SU-DHL-6 (cell line): Measurements from ENCODE around the gene SNRNP48.

ENCODE experiments used
- H2AFZ ChIP-seq: fragments of 200-600 bp; sonication (generic); 2 replicates; pipeline ENCODE4 v1.6.1; 2014; ENCODE audit warnings: low read depth, mild to moderate bottlenecking, moderate library complexity, mixed read lengths, antibody characterized with exemption, low read length; ENCODE audit not compliant: severe bottlenecking
- H3F3A ChIP-seq: fragments of 200-600 bp; shearing (Covaris generic); 2 replicates; pipeline ENCODE4 v1.6.0; 2016; ENCODE audit warnings: antibody characterized with exemption, mild to moderate bottlenecking; ENCODE audit not compliant: insufficient read depth
- H3K27ac ChIP-seq: fragments of 200-600 bp; sonication (generic); 2 replicates; pipeline ENCODE4 v1.5.1; 2016; ENCODE audit warnings: low read depth, mild to moderate bottlenecking, low read length, moderate library complexity, mixed read lengths
- H3K27me3 ChIP-seq: fragments of 200-600 bp; sonication (generic), shearing (Covaris generic); 2 replicates; pipeline ENCODE4 v1.6.0; 2014; ENCODE audit warnings: mild to moderate bottlenecking, low read length
- H3K36me3 ChIP-seq: fragments of 200-600 bp; sonication (generic); 2 replicates; pipeline ENCODE4 v1.6.1; 2014; ENCODE audit warnings: mild to moderate bottlenecking, low read length, mixed read lengths
- H3K4me2 ChIP-seq: fragments of 300-600, 200-600 bp; shearing (Covaris generic), sonication (generic); 2 replicates; pipeline ENCODE4 v1.6.0; 2014; ENCODE audit warnings: low read length, low read depth, mild to moderate bottlenecking; ENCODE audit not compliant: poor library complexity, severe bottlenecking
- H3K4me3 ChIP-seq: fragments of 200-600 bp; sonication (generic); 2 replicates; pipeline ENCODE4 v1.5.1; 2014; ENCODE audit warnings: antibody characterized with exemption, low read length, mild to moderate bottlenecking, mixed read lengths; ENCODE audit not compliant: insufficient read depth, poor library complexity, severe bottlenecking
- H3K79me2 ChIP-seq: fragments of 200-600 bp; sonication (generic); 2 replicates; pipeline ENCODE4 v1.6.1; 2014; ENCODE audit warnings: mild to moderate bottlenecking, low read length, moderate library complexity; ENCODE audit not compliant: insufficient read depth
- H3K9ac ChIP-seq: fragments of 200-600 bp; sonication (generic); 2 replicates; pipeline ENCODE4 v1.7.0; 2014; ENCODE audit warnings: mild to moderate bottlenecking, low read length
- H3K9me2 ChIP-seq: fragments of 200-600 bp; sonication (generic); replicated peaks from 2 replicates; pipeline ENCODE4 v1.6.1; 2014; ENCODE audit warnings: low read length; ENCODE audit not compliant: insufficient read depth
- H3K9me3 ChIP-seq: fragments of 200-600 bp; sonication (generic); 2 replicates; pipeline ENCODE4 v1.6.1; 2014; ENCODE audit warnings: low read length, mixed read lengths; ENCODE audit not compliant: insufficient read depth
- H4K20me1 ChIP-seq: fragments of 200-600 bp; sonication (generic); 2 replicates; pipeline ENCODE4 v1.6.1; 2014; ENCODE audit warnings: low read depth, mild to moderate bottlenecking, antibody characterized with exemption, low read length, moderate library complexity, mixed read lengths
- CTCF ChIP-seq: fragments of 200-600 bp; sonication (generic); IDR thresholded peaks from one replicate; pipeline ENCODE4 v1.5.1; 2017; ENCODE audit warnings: antibody characterized with exemption, mild to moderate bottlenecking, low read length, moderate library complexity; ENCODE audit not compliant: insufficient read depth, poor library complexity, severe bottlenecking
- EZH2phosphoT487 ChIP-seq: fragments of 200-600 bp; sonication (generic), shearing (Covaris generic); conservative IDR thresholded peaks from 2 replicates; pipeline ENCODE4 v1.6.1; 2018; ENCODE audit warnings: mild to moderate bottlenecking, antibody characterized with exemption, low read length, moderate library complexity, mixed read lengths

Gene SNRNP48

GRCh38 chr6:7546383-7546782, 43.6 kb upstream of the SNRNP48 start:
- no peaks in the 10 kb centered on the region for H3K27me3 ChIP-seq
- H3K79me2 ChIP-seq, result no peaks in the 10 kb centered on the region

DNA sequence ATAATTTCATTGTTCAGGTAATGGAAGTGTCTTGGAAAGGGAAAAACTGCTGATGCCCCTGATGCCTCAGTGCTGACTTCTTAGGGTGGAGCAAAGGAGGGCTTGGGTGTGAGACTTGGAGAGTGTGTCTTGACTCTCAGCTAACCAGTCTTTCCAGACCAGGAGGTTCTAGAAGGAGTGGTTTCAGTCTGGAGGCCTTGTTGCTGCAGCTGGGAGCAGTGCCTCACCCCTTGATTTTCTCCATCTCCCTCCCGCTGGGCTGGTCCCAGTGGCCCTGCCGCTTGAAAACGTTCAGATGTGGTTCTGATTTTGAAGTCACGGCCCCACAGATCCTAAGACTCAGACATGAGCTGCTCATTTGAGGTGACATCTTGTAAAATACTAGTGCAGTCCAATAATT, 43.1 kb upstream of the SNRNP48 start:
- H3K9ac ChIP-seq, result no peak overlapping the region
- no peak overlapping the region for H3K4me2 ChIP-seq
- H3K4me3 ChIP-seq, result no peak overlapping the region
- no peaks in the 10 kb centered on the region for H3K9me3 ChIP-seq
- no peaks in the 10 kb centered on the region for H3K9me2 ChIP-seq
- H3K36me3 ChIP-seq, result no peaks in the 10 kb centered on the region
- H3K27ac ChIP-seq, result no peak overlapping the region
- no peaks in the 10 kb centered on the region for H3K27me3 ChIP-seq
- no peak overlapping the region for H2AFZ ChIP-seq
- H3F3A ChIP-seq, result no peaks in the 10 kb centered on the region
- no peaks in the 10 kb centered on the region; the same call in 1 of the 2 replicates for H4K20me1 ChIP-seq
- no peaks in the 10 kb centered on the region for H3K79me2 ChIP-seq
- TF ChIP-seq EZH2phosphoT487, result no peak

More at GRCh38 chr6:7546383-7546782, 43.6 kb upstream of the SNRNP48 start:
- Histone ChIP-seq H3K9me3 (no peaks in the 10 kb centered on the region), H3K36me3 (no peaks in the 10 kb centered on the region), H3K27ac (no peak overlapping the region), H4K20me1 (no peaks in the 10 kb centered on the region; the same call in 1 of the 2 replicates), H2AFZ (no peak overlapping the region), H3K9me2 (no peaks in the 10 kb centered on the region), H3F3A (no peaks in the 10 kb centered on the region), H3K4me3 (no peak overlapping the region), H3K4me2 (no peak overlapping the region), H3K9ac (no peak overlapping the region)
- TF ChIP-seq EZH2phosphoT487, result no peak
- TF ChIP-seq CTCF, result no peak

GRCh38 chr6:7547315-7547714, 42.7 kb upstream of the SNRNP48 start:
- TF ChIP-seq EZH2phosphoT487 (no peak), CTCF (no peak)
- Histone ChIP-seq H2AFZ (no peak overlapping the region), H3K4me3 (no peak overlapping the region), H3K36me3 (no peaks in the 10 kb centered on the region), H3F3A (no peaks in the 10 kb centered on the region), H3K27me3 (no peaks in the 10 kb centered on the region), H4K20me1 (no peaks in the 10 kb centered on the region; the same call in 1 of the 2 replicates), H3K9me3 (no peaks in the 10 kb centered on the region), H3K9ac (no peak overlapping the region), H3K9me2 (no peaks in the 10 kb centered on the region), H3K4me2 (no peak overlapping the region), H3K79me2 (no peaks in the 10 kb centered on the region), H3K27ac (no peak overlapping the region)

DNA sequence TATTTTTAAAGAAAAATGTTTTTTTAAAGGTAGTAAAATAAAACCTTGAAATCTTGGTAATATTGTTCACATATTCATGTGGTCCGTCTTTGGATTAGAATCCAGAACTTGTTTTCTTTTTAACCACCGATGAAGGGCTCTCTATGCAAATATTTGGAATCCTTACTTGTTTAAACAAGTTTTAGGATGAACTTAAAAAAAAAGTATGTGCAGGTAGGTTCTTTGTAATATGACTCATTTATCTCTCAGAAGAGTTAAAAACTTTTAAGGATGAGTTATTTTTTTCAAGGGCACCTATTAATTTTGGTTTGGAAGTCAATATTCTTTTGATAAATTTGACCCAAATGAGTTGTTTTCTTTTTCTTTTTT, 39.6 kb upstream of the SNRNP48 start:
- TF ChIP-seq EZH2phosphoT487 (no peak), CTCF (no peak)
- no peak overlapping the region for H3K27ac ChIP-seq

More for the DNA sequence above, 39.6 kb upstream of the SNRNP48 start:
- H3K79me2 ChIP-seq, result no peaks in the 10 kb centered on the region
- H2AFZ ChIP-seq, result no peak overlapping the region
- no peak overlapping the region for H3K4me2 ChIP-seq
- no peaks in the 10 kb centered on the region for H3K9me2 ChIP-seq
- H3K9me3 ChIP-seq, result no peaks in the 10 kb centered on the region
- H3K4me3 ChIP-seq, result no peak overlapping the region
- H3K9ac ChIP-seq, result no peak overlapping the region
- no peaks in the 10 kb centered on the region for H3K27me3 ChIP-seq
- no peaks in the 10 kb centered on the region; the same call in 1 of the 2 replicates for H4K20me1 ChIP-seq
- H3K36me3 ChIP-seq, result no peaks in the 10 kb centered on the region
- no peaks in the 10 kb centered on the region for H3F3A ChIP-seq
